HepG2 (cell line): Measurements from ENCODE around the gene RRP36. TPM values are rescaled to one million over a fixed set of nuclear protein-coding genes. Genes with fewer than 3 reads are reported as not detected.

Experiments used
- AGO1 ChIP-seq: fragments of 200-400 bp; formaldehyde crosslinking; IDR thresholded peaks from 2 replicates; pipeline ENCODE4 v1.6.1; 2017; ENCODE audit warnings: mild to moderate bottlenecking, low read depth, low read length, moderate library complexity; ENCODE audit not compliant: poor library complexity, severe bottlenecking
- CEBPZ ChIP-seq: IDR thresholded peaks from 2 replicates; pipeline ENCODE4 v1.6.1; 2012; ENCODE audit warnings: low read length, improper control_type of control experiment
- CENPT ChIP-seq: sonication (generic); formaldehyde crosslinking; IDR thresholded peaks from 2 replicates; pipeline ENCODE4 v1.8.0; 2022; ENCODE audit warnings: low read depth, mild to moderate bottlenecking, moderate library complexity, missing genetic modification reagents
- E2F2 ChIP-seq: sonication (generic); formaldehyde crosslinking; IDR thresholded peaks from 2 replicates; pipeline ENCODE4 v1.4.0; 2020; ENCODE audit warnings: missing genetic modification reagents, borderline replicate concordance
- KLF16 ChIP-seq, 2 experiments: sonication (generic) in 1 of 2; formaldehyde crosslinking in 1 of 2; IDR thresholded peaks; 2 replicates each; pipeline versions ENCODE4 v1.6.1 to v1.8.0; 2016 to 2023; ENCODE audit warnings: missing genetic modification reagents in 2 of 2, missing compliant biosample characterization in 1 of 2
- MYNN ChIP-seq: sonication (generic); formaldehyde crosslinking; IDR thresholded peaks from 2 replicates; pipeline ENCODE4 v1.4.0; 2020; ENCODE audit warnings: mild to moderate bottlenecking, low read depth, missing genetic modification reagents
- PAX8 ChIP-seq: sonication (generic); formaldehyde crosslinking; IDR thresholded peaks from 2 replicates; pipeline ENCODE4 v1.8.0; 2022; ENCODE audit warnings: mild to moderate bottlenecking, missing genetic modification reagents, borderline replicate concordance
- RORA ChIP-seq: sonication (generic); formaldehyde crosslinking; IDR thresholded peaks from 2 replicates; pipeline ENCODE4 v1.5.0; 2020; ENCODE audit warnings: mild to moderate bottlenecking, missing genetic modification reagents, moderate library complexity
- SMARCE1 ChIP-seq: fragments of 450-650 bp; IDR thresholded peaks from 2 replicates; pipeline ENCODE4 v1.6.1; 2017; ENCODE audit warnings: borderline replicate concordance
- SNAPC5 ChIP-seq: sonication (generic); formaldehyde crosslinking; IDR thresholded peaks from 2 replicates; pipeline ENCODE4 v1.8.1; 2023; ENCODE audit warnings: mild to moderate bottlenecking, missing genetic modification reagents, borderline replicate concordance
- TEAD2 ChIP-seq: sonication (generic); formaldehyde crosslinking; IDR thresholded peaks from 2 replicates; pipeline ENCODE4 v1.9.0; 2021; ENCODE audit warnings: missing genetic modification reagents
- TERF1 ChIP-seq: sonication (generic); formaldehyde crosslinking; IDR thresholded peaks from 2 replicates; pipeline ENCODE4 v1.8.0; 2022; ENCODE audit warnings: mild to moderate bottlenecking, missing genetic modification reagents, moderate library complexity
- ZNF142 ChIP-seq: sonication (generic); formaldehyde crosslinking; IDR thresholded peaks from 2 replicates; pipeline ENCODE4 v1.4.0; 2020; ENCODE audit warnings: missing genetic modification reagents
- ZNF20 ChIP-seq: sonication (generic); formaldehyde crosslinking; IDR thresholded peaks from 2 replicates; pipeline ENCODE4 v1.4.0; 2020; ENCODE audit warnings: mild to moderate bottlenecking, moderate library complexity, missing genetic modification reagents
- ZNF274 ChIP-seq: sonication (generic); formaldehyde crosslinking; IDR thresholded peaks from 2 replicates; pipeline ENCODE4 v1.5.1; 2020; ENCODE audit warnings: mild to moderate bottlenecking, missing genetic modification reagents
- ZNF766 ChIP-seq: sonication (generic); formaldehyde crosslinking; IDR thresholded peaks from 2 replicates; pipeline ENCODE4 v1.5.0; 2020; ENCODE audit warnings: missing genetic modification reagents, borderline replicate concordance
- ZNF781 ChIP-seq: sonication (generic); formaldehyde crosslinking; IDR thresholded peaks from 2 replicates; pipeline ENCODE4 v1.5.1; 2020; ENCODE audit warnings: borderline replicate concordance, mild to moderate bottlenecking, missing genetic modification reagents; ENCODE audit errors: not compliant biosample characterization
- polyA plus RNA-seq, 8 experiments: library from polyadenylated mRNA; depleted of rRNA in 3 of 8; stranded (reverse) in 7 of 8; unstranded in 1 of 8; fragments of >200 nt; fragmentation: Illumina TruSeq in 4 of 8; extraction: Trizol in 4 of 8; gene quantifications; 2 replicates each; pipeline versions ENCODE4 v1.2.1 to v1.2.3, GENCODE V29; 2011 to 2016; ENCODE audit warnings: low read depth in 4 of 8, missing spikeins in 1 of 8, mixed read lengths in 1 of 8; ENCODE audit not compliant: insufficient read depth in 1 of 8
- total RNA-seq, 5 experiments: library from RNA; depleted of rRNA; stranded (reverse); fragments of >200 nt; fragmentation: Illumina TruSeq; extraction: Trizol; gene quantifications; 2 replicates each; pipeline ENCODE4 v1.2.3, GENCODE V29; 2016; ENCODE audit warnings: low read depth in 1 of 5

The RRP36 gene
- total and polyA plus RNA-seq, 2 of the 13 experiments (the other 11 are each of a cell fraction or from before 2014, with no cell fraction given) = 29.5 to 144 TPM

- no peak for TF ChIP-seq CEBPZ
- no peak for TF ChIP-seq PAX8
- no peak for TF ChIP-seq SNAPC5
- peak in 1 of 2 experiments; percentile 56; a peak in 2 of 4 replicates for TF ChIP-seq KLF16 (CRISPR knock-in tag; IDR thresholded peaks at IDR 0.05)
- TF ChIP-seq RORA (CRISPR knock-in tag) = no peak
- TF ChIP-seq E2F2 = no peak
- TF ChIP-seq MYNN (CRISPR knock-in tag) = no peak
- TF ChIP-seq TERF1 (CRISPR knock-in tag) = no peak
- TF ChIP-seq CENPT (CRISPR knock-in tag) = no peak
- peak; percentile 57 for TF ChIP-seq AGO1
- no peak for TF ChIP-seq ZNF766 (CRISPR knock-in tag)
- no peak for TF ChIP-seq ZNF20 (CRISPR knock-in tag)
- TF ChIP-seq ZNF274 = no peak
- no peak for TF ChIP-seq TEAD2 (CRISPR knock-in tag)
- TF ChIP-seq ZNF781 (CRISPR knock-in tag) = no peak
- TF ChIP-seq SMARCE1 = no peak
- TF ChIP-seq ZNF142 (CRISPR knock-in tag) = 0 out of 2 replicates have a peak, but pooled peaks have one; percentile 11
Measured at GRCh38 chr6:43013843-43014433, 7.5 kb upstream of the RRP36 start, which contains the start of the genes KLHDC3 and MEA1 (continued).
